HG02852 (cell line): Measurements from ENCODE around the gene CACNA1I.

Experiments used
- ATAC-seq: cut with Tn5 transposase; IDR thresholded peaks from one replicate; pipeline ENCODE4 v1.9.1; 2021; ENCODE audit warnings: mild to moderate bottlenecking, moderate library complexity; ENCODE audit not compliant: unreplicated experiment

Gene CACNA1I

GRCh38 chr22:39686776-39687525, 116.4 kb downstream of the CACNA1I start:
- no peak for ATAC-seq

- ATAC-seq, result no peak
Observed at GRCh38 chr22:39688186-39688785, 117.7 kb downstream of the CACNA1I start.

GRCh38 chr22:39689421-39689820, 118.9 kb downstream of the CACNA1I start:
- no peak for ATAC-seq

GRCh38 chr22:39690881-39691605, 120.5 kb downstream of the CACNA1I start:
- no peak for ATAC-seq

GRCh38 chr22:39693943-39694500, 123.5 kb downstream of the CACNA1I start:
- no peak for ATAC-seq

- ATAC-seq, result no peak
Observed at GRCh38 chr22:39697790-39698430, 127.4 kb downstream of the CACNA1I start.

GRCh38 chr22:39699631-39700360, 129.2 kb downstream of the CACNA1I start:
- no peak for ATAC-seq

GRCh38 chr22:39700565-39700964, 130.0 kb downstream of the CACNA1I start:
- no peak for ATAC-seq

- no peak for ATAC-seq
Observed at GRCh38 chr22:39703091-39703490, 132.5 kb downstream of the CACNA1I start.

- no peak for ATAC-seq
Observed at GRCh38 chr22:39703928-39704639, 133.5 kb downstream of the CACNA1I start.

- no peak for ATAC-seq
Observed at GRCh38 chr22:39705386-39705785, 134.8 kb downstream of the CACNA1I start.

GRCh38 chr22:39706376-39707140, 136.0 kb downstream of the CACNA1I start:
- no peak for ATAC-seq

- no peak for ATAC-seq
Observed at GRCh38 chr22:39707351-39707750, 136.8 kb downstream of the CACNA1I start.

- ATAC-seq, result no peak
Observed at GRCh38 chr22:39707816-39708215, 137.3 kb downstream of the CACNA1I start.

GRCh38 chr22:39710380-39711150, 140.0 kb downstream of the CACNA1I start:
- ATAC-seq, result no peak

- ATAC-seq, result no peak
Observed at GRCh38 chr22:39712081-39712480, 141.5 kb downstream of the CACNA1I start.

GRCh38 chr22:39712751-39713525, 142.4 kb downstream of the CACNA1I start:
- ATAC-seq, result no peak
